EH (cell line): ENCODE data around the gene TCEA2.
"Not testable (repeated sequence)": the region's sequence is repeated elsewhere in the genome, so short reads cannot be mapped to it uniquely, and the experiment has no call there.

Experiments used
- DNase-seq: peaks from one replicate; pipeline ENCODE4 v3.0.0-alpha.2; 2015; ENCODE audit warnings: low read depth

Gene TCEA2

DNA sequence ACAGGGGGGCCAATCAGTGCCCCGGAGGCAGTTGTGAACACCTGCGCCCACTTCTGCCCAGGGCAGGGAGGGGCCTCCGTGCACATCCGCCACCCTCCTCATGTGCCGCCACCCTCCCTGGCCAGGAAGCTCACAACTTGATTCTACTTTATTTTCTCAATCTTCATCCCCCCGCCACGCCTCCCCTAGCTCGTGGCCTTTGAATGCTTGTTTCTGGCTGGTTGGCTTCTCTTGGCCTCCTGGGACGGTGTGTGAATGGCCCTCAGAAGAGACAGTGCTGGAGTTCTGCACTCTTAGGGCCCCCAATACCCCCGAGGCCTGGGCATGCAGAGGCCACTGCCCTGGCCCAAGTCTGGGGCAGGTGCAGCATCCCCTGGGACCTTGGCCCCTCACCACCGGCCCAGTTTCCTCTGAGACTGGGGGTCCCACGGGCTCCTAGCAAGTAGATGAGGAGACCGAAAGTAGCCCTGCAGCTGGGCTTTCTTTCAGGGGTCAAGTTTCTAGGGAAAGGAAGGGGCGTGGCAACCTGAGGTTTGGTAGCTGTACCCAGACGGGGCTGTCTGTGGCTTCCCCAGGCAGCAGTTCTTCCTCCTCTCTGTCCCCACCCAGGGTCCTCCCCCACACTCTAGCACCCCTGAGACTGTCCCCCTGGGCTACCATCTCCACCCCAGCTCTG lies 15.0 kb downstream of the TCEA2 start:
- no peak for DNase-seq

DNA sequence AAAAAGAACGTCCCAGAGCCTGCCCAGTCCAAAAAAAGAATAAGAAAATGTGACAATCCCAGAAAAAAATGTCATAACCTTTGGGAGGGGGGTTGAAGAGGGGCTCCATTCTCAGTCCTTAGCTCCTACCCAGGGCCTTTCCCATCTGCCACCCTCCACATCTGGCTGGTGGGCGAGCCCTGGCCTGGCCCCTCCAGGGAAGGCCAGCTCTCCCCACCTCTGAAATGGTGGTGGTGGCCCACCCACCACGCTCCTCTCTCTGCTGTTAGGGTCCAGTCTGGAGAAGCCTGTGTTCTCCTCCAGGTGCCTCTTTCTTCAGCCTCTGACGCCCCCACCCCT lies 15.9 kb downstream of the TCEA2 start:
- DNase-seq = no peak

DNA sequence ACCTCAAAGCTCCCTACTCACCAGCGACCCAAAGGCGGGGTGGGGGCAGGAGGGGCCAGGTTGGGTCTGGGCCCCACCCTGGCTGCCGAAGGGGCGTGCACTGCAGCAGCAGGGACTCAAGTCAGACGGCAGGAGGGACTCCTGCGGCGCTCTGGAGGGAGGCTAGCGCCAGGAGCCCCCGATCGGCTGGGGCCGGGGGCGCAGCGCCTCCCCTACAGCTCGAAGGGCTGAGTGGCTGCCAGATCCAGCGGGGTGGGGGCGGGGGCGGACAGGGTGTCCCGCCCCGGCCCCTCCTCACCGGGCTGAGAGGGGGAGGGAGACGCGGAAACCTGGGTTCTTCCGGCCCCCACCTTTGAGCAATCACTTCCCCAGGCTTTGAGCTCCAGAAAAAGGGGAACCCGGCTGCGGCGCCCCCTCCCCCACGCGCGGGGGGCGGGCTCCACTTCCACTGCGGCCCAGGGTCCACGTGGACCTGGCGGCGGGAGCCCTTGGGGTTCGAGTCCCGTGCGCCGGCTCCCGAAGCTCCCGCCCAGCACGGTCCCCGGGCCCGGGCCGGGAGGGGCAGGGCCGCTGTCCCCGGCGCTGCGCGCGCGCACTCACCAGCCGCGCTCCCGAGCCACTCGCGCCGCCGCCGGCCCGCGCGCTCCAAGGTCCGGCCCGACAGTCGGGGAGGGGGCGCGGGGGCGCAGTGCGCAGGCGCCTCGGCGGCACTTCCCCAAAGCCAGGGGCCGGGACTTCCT lies 16.4 kb downstream of the TCEA2 start, which contains the start of gene RGS19:
Gene RGS19 (minus strand): TSS at position 246 of the 740 bp plus-strand sequence. CDS start 2,632 bp downstream, outside the sequence.
- peak; percentile 72 for DNase-seq

DNA sequence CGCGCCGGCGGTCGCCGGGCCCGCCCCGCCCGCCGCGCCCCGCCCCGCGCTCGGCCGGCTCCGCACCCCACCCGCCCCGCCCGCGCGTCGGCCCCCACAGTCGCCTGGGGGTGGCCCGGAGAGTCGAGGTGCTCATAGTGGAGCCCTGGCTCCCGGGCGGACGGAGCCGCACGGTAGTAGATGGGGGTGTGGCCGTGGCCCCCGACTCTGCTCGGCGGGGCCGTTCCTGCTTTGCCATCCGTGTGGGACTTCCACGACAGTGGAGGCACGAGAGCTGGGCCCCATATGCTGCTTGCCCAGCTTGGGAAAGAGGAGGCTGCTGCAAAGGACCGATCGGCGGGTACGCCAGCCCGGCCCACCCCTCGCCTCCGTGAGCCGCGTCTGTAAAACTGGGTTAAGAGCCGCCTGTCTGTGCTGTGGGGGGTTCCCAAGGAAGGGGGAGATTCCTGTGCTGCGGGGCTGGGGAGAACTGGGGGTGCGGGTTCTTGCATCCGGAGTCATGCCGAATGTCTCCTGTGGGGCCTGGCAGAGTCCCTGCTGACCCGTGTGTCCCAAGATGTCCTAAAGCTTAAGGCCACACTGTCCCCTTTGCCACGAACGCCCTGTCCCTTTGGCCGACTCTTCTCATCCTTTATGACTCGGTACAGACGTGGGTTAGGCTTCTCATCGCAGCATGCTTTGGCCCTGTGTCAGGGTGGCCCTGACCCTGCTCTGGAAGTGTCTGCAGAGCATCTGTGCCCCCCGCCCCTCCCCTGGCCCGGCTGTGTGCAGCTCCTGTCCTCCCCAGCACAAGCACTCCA lies 17.2 kb downstream of the TCEA2 start, which contains the start of gene OPRL1:
Gene OPRL1 (plus strand): TSS at position 70 of the 800 bp plus-strand sequence. CDS start 12,639 bp downstream, outside the sequence.
- DNase-seq = no peak

DNA sequence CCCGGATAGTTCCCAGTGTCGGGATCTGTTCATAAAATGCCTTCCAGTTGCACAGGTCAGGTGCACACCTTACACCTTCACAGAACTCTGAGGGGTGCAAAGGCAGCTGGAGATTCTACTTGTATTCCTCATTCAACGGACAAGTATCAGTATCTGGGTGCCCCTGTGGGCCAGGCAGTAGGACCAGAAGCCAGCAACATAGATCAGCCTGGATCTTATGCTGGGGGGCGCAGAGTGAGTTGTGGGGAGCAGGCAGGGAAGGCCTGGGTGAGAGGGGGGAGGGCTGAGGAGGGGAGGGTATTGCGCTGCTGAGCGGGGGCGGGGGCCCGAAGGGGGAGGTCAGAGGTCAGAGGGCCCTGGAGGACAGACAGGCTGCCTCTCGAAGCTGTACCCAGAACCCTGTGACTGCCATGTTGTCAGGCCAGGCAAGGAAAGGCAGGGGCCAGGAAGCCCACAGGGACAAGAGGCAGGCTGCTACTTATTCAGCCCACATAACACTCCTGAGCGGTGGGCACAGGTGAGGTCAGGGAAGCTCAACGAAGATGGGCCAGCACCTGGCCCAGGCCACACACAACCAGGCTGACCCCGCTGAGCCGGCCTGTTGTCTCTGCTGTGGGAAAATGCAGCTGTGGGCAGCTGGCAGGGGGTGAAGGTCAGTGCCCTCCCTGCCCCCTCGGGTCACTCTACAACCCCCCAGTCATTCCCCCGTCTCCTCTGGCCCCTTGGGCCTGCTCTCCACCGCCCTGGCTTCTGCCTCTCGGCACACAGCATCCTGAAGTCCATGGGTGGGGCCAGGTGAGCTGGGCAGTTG lies 18.0 kb downstream of the TCEA2 start:
- DNase-seq = no peak

DNA sequence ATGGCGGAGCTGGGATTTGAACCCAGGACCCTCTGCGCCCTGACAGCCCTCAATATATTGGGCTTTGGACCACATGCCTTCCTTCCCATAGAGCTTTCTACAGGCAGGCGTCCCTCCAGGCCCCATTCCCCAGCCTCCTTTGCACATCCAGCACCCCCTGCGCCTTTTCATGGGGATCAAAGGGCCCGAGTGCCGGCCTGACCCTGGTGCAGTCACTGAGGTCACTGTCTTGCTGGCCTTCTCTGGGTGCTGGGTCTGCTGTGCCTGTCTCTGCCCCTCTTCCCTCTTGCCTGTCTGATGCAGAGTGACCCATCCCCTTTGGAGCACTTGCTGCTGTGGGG lies 18.6 kb downstream of the TCEA2 start:
- no peak for DNase-seq

DNA sequence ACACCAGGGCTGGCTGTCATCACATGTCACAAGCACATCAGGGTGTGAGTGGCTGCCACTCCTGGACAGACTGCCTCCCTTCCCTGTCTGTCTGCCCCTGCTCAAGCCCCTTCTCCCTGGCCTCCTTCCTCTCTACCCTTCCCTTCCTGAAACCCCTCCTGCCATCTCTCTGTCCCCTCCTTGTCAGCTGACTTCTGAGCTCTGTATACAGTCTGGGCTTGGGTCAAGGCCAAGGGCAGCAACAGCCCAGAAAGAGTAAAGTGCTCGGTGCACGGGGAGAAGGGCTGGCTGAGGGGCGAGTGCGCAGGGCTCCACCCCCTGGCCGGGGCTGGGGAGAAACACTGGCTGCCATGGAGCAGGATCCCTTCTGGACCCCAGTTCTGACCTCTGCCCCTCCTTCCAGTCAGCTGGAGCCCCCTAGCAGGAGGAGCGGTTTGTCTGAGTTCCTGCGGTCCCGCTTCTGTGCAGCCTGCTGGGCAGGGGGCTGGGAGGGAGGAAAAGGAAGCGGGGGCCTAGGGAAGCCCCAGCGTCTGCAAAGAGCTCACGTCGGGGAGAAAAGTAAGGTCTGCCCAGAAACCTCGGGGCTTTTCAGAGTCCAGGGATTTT lies 19.2 kb downstream of the TCEA2 start:
- no peak for DNase-seq

DNA sequence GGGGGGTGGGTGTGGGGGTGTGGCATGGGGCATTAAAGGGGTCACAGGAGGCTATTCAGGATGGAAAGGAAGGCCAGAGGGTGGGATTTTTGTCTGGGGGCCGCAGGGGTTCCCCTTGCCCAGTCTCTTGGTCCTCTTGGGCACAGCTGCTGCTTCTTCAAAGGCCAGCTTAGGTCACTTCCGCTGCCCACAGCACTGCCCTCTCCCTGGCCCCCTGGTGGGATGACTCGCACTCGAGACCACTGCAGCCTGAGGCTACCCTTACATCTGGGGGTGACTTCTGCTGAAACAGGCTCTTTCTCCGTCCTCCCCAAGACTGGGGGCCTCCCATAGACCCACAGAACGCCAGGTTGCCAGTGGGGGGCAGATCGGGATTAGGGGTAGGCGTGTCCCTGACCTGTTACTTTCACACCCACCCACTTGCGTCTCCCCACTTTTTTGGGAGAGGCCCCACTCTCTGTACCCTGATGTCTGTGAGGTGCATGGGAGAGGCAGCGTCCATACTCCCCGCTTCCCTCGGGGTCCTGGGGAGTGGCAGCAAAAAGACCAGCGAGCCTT lies 19.9 kb downstream of the TCEA2 start:
- no peak for DNase-seq

DNA sequence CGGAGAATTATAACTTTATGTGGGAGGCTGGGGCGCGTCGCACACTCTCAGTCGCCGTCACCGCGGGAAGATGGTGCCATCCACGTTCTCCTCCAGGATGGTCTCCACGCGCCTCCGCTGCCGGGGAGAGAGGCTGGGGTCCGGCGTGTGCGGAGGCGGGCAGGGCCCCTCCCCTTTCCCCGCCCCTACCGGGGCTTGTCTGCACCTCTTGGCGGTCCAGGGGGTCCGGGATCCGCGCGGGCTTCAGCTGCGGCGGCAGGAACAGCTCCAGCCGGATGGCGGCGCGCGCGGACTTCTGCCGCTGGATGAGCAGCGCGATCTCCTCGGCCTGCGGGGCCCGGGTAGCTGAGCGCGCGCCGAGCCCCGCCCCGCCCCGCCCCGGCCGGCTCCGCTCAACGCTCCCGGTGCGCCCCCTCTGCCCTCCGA lies 20.4 kb downstream of the TCEA2 start:
- DNase-seq = peak; percentile 71

DNA sequence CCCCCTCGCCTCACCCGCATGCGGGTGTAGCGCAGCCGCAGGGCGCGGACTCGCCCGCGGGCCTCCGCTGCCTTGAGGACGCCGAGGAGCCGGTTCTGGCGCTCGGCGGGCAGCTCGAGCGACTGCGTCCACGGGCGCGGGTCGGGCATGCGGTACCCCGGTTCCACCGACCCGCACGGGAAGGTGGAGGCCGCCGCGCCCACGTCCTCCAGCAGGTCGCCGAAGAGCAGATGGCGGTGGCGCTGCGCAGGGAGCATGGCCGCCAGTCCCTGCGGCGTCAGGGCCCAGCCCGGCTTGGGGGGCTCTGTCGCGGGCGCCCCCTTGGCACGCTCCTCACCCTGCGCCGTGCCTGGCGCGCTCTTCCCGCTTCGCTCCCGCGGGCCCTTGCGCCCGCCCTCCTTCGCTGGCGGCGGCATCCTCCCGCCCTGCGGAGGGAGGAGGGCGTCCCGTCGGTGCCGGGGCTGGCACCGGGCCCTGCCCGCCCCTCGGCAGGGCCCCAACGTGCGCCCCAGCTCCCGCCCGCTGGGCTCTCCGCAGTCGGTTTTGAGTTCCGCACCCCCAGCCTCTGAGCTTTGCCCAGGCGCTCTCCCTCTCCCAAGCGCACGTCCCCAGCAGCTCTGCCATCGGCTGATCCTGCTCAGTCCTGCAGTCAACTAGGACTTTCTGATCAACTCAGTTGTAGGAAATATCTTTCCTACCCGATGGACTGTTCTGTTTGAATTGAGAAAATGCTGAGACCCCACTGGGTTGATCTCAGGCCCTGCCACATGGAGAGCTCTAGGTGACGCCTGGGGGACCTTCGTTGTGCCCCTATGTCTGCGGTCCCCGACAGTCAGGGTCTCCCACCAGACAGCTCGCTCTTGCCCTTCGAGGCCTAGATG lies 21.0 kb downstream of the TCEA2 start, which contains the start of gene LKAAEAR1:
Gene LKAAEAR1 (minus strand): TSS at position 595 of the 881 bp plus-strand sequence. CDS start 179 bp downstream, at position 416.
- DNase-seq = no peak

DNA sequence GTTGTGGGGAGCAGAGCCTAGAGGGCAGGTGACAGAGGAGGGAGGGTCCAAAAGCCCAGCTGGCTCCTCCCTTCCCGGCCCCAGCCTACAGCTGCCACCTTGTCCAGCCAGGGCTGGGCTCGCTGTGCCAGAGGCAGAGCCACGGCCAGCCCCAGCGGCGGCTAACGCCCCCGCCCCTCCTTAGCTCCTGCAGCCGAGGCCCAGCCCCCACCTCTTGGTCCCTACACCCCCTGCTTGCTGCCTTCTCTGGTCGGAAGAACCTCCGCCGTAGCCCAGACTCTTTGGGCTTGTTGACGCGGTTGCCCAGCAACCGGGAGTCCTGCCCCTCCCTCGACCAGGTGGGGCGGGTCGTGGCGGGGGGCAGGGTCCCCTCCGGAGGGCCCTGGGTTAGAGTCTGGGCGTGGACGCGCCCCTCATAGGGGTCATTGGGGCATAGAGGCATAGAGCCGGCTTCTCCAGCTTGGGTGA lies 21.7 kb downstream of the TCEA2 start:
- DNase-seq = no peak

DNA sequence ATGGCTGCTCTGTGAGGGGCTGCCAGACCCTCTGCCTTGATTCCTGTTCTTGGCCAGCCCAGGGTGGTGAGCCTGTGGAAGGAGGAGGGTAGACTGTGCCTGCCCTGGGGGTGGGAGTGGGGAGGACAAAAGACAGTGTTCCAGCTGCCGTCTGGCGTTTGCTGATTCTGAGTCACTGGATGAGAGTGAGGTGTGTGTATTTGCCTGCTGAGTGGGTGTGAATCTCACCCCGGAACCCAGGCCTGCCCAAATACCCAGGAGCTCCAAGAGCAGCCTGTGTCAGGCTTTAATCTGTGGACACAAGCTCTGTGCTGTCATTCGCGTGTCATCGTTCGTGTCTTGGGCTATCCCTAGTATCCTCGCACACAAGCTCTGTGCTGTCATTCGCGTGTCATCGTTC lies 23.8 kb downstream of the TCEA2 start:
- DNase-seq = no peak

DNA sequence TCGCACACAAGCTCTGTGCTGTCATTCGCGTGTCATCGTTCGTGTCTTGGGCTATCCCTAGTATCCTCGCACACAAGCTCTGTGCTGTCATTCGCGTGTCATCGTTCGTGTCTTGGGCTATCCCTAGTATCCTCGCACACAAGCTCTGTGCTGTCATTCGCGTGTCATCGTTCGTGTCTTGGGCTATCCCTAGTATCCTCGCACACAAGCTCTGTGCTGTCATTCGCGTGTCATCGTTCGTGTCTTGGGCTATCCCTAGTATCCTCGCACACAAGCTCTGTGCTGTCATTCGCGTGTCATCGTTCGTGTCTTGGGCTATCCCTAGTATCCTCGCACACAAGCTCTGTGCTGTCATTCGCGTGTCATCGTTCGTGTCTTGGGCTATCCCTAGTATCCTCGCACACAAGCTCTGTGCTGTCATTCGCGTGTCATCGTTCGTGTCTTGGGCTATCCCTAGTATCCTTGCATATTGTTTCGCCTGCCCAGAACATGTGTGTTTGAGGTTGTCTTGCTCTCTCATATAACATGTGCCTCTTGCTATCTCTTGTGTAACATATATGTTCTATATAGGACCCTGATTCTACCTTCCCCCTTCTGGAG lies 24.3 kb downstream of the TCEA2 start:
- not testable (repeated sequence) for DNase-seq

DNA sequence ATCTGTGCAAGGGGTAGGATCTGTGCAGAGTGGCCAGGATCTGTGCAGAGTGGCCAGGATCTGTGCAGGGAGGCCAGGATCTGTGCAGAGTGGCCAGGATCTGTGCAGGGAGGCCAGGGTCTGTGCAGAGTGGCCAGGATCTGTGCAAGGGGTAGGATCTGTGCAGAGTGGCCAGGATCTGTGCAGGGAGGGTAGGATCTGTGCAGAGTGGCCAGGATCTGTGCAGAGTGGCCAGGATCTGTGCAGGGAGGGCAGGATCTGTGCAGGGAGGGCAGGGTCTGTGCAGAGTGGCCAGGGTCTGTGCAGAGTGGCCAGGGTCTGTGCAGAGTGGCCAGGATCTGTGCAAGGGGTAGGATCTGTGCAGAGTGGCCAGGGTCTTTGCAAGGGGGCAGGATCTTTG lies 25.6 kb downstream of the TCEA2 start:
- DNase-seq = not testable (repeated sequence)

DNA sequence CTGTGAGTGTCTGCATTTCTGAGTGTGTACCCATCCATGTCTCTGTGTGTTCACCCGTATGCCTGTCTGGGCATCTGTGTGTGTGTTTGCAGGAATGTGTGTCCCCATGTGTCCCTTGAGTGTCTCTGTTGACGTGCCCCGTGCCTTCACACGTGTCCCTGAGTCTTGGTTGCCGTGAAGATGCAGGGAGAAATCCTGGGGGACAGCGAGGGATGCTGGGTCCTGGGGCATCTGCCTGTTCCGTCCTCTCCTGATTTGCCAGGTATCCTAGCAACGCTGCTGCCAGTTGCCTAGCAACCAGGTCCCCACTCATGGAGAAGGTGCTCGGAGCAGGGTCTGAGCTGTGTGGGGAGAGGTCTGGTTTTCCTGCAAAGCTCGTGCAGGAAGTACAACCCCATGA lies 27.2 kb downstream of the TCEA2 start:
- DNase-seq = no peak

DNA sequence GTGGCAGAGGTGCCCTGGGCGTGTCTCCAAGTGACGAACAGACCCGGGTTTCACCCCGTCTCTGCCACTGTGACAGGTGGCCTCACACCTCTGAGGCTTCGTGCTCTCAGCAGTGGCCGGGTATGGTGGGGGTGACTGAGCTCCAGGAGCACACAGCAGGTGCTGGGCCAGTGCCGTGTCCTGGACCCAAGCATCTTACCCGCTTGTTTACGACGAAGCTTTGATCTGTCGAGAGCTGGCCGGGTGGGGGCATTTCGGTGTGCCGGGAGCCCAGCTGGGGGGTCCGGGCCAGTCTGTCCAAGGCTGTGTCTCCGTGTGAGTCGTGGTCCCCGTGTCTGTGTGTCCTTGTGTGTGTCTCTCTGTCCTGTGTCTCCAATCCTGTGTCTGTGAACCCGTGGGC lies 28.3 kb downstream of the TCEA2 start:
- DNase-seq = no peak

DNA sequence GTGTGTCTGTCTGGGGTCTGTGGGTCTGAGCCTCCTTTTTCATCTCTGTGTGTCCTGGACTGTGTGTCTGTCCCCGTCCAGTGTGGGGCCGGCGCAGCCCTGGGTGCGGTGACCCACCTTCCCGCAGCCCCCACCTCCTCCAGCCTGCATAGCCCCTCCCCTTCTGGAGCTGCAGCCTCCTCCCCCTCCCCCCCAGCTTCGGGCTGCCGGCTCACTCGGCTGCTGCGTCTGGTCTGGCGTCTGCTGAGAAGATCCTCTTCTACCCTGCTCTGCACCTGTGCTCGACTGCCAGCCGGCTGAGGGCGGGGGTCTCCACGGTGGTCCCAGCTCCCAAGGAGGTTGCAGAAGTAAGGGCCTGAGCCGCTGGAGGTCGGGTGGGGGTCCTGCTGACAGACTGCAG lies 28.8 kb downstream of the TCEA2 start:
- DNase-seq = no peak

DNA sequence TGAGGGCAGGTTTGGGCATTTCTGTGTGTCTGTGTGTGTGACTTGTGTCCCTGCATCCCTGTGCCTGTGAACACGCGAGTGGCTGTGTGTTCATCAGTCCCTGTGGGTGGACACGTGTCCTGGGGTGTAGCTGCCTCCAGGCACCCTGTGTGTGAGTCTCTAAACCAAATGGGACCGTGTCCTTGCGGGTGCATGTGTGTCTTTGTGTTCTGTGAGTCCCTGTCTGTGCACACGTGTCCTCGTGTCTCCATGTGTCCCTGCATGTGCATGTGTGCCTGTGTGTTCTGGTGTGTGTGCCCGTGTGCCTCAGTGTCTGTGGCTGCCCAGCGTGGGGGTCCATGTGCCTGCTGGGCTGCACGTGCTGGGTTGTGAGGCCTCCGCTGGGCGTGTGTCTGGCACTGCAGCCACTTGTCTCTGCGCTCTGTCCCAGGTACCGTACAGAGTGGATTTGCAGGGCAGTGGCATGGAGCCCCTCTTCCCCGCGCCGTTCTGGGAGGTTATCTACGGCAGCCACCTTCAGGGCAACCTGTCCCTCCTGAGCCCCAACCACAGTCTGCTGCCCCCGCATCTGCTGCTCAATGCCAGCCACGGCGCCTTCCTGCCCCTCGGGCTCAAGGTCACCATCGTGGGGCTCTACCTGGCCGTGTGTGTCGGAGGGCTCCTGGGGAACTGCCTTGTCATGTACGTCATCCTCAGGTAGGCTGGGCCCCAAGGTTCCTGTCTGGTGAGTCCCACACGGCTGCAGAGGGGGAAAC lies 29.4 kb downstream of the TCEA2 start:
- no peak for DNase-seq

DNA sequence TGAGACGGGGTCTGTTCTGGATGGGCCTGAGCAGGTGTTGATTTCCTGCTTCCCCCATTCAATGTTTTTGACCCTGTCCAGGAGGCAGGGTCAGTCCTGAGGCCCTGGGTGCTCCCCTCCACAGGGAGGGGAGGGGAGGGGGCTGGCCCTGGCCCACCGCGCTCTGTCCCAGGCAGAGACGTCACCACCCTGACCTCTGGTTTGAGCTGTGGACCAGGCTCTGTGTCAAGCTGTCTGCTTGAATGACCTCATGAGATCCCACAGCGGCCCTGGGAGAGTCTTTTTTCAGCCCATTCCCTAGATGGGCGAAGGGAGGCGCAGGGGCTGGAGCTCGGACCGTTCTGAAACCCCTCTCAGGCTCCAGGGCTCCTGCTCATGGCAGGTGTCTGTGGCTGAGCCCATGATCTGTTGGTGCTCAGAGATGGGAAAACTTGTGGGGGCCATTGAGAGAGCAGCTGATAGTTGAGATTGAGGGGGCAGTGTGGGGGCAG lies 30.1 kb downstream of the TCEA2 start:
- no peak for DNase-seq
